ENCODE measurements around the gene CLDN16. TPM values are rescaled to one million over a fixed set of nuclear protein-coding genes. Genes with fewer than 3 reads are reported as not detected.

The CLDN16 gene
- total and polyA plus RNA-seq, 2 donors (not counting 1 experiment from before 2014, with no cell fraction given): not detected

- Mint-ChIP-seq H3K4me1 (no peaks in the 10 kb centered on the region), H3K9me3 (ENCODE audit: insufficient read depth) (no peaks in the 10 kb centered on the region), H3K4me3 (no peak overlapping the region), H3K27ac (no peak overlapping the region), H3K27me3 (no peaks in the 10 kb centered on the region)
- Histone ChIP-seq H3K27ac (ENCODE audit: low read length in 2 of 2) (no peak overlapping the region), H3K4me2 (replicated peaks; ENCODE audit: low read depth, low read length, poor library complexity, severe bottlenecking) (no peak overlapping the region), H3K27me3 (replicated peaks in 1 of 4; ENCODE audit: control extremely low read depth in 1 of 4, control insufficient read depth in 3 of 4, insufficient read depth in 4 of 4, low read length in 3 of 4) (no peaks in the 10 kb centered on the region), H3K79me2 (ENCODE audit: control insufficient read depth, insufficient read depth, low read length) (no peaks in the 10 kb centered on the region), H3K9me3 (ENCODE audit: control extremely low read depth in 1 of 3, control insufficient read depth in 2 of 3, insufficient read depth in 1 of 3, low read length in 2 of 3) (no peaks in the 10 kb centered on the region), H3K9ac (ENCODE audit: low read length) (no peak overlapping the region), H3K4me1 (ENCODE audit: control insufficient read depth in 2 of 2, insufficient read depth in 2 of 2, low read length in 2 of 2) (no peaks in the 10 kb centered on the region), H2AFZ (ENCODE audit: insufficient read depth, low read depth, low read length, poor library complexity, severe bottlenecking) (no peak overlapping the region), H3K4me3 (ENCODE audit: control extremely low read depth in 1 of 5, extremely low read depth in 1 of 5, insufficient read depth in 1 of 5, low read depth in 2 of 5, low read length in 4 of 5) (no peak overlapping the region), H4K20me1 (ENCODE audit: control insufficient read depth, insufficient read depth, low read length, poor library complexity, severe bottlenecking) (no peaks in the 10 kb centered on the region), H3K36me3 (replicated peaks in 1 of 2; ENCODE audit: control extremely low read depth in 1 of 2, control insufficient read depth in 1 of 2, extremely low read depth in 1 of 2, insufficient read depth in 2 of 2, low read length in 1 of 2) (no peaks in the 10 kb centered on the region)
- POLR2A ChIA-PET: no interaction called here
- CTCF ChIA-PET: no interaction called here
- WGBS (ENCODE audit: insufficient coverage): 100% methylated on average over 2 of the region's 5 CpGs
- DNase-seq (no peak), ATAC-seq (ENCODE audit: low read depth) (no peak)
- intact Hi-C loops (cut with micrococcal nuclease): no loop called here
- TF ChIP-seq EZH2 (IDR thresholded peaks at IDR 0.05; ENCODE audit: borderline replicate concordance, insufficient read depth, low read depth, low read length, poor library complexity, severe bottlenecking) (no peak), CTCF (IDR thresholded peaks at IDR 0.05) (no peak)
Measured at GRCh38 chr3:190369668-190370295, 18.2 kb upstream of the CLDN16 start.

GRCh38 chr3:190370369-190370768 lies 17.6 kb upstream of the CLDN16 start:
- H3K27ac Mint-ChIP-seq: no peak overlapping the region
- no peaks in the 10 kb centered on the region for H3K4me1 ChIP-seq (ENCODE audit: control insufficient read depth in 2 of 2, insufficient read depth in 2 of 2, low read length in 2 of 2)
- POLR2A ChIA-PET: no interaction called here
- H3K4me3 ChIP-seq (ENCODE audit: control extremely low read depth in 1 of 5, extremely low read depth in 1 of 5, insufficient read depth in 1 of 5, low read depth in 2 of 5, low read length in 4 of 5): no peak overlapping the region
- 100% methylated on average over 1 of the region's 2 CpGs for WGBS (ENCODE audit: insufficient coverage)
- no peaks in the 10 kb centered on the region for H3K79me2 ChIP-seq (ENCODE audit: control insufficient read depth, insufficient read depth, low read length)
- no peak overlapping the region for H3K4me3 Mint-ChIP-seq
- no peaks in the 10 kb centered on the region for H3K36me3 ChIP-seq (replicated peaks in 1 of 2; ENCODE audit: control extremely low read depth in 1 of 2, control insufficient read depth in 1 of 2, extremely low read depth in 1 of 2, insufficient read depth in 2 of 2, low read length in 1 of 2)
- no peak for TF ChIP-seq CTCF (IDR thresholded peaks at IDR 0.05)
- TF ChIP-seq EZH2 (IDR thresholded peaks at IDR 0.05; ENCODE audit: borderline replicate concordance, insufficient read depth, low read depth, low read length, poor library complexity, severe bottlenecking): no peak
- no peaks in the 10 kb centered on the region for H4K20me1 ChIP-seq (ENCODE audit: control insufficient read depth, insufficient read depth, low read length, poor library complexity, severe bottlenecking)
- CTCF ChIA-PET: no interaction called here
- ATAC-seq (ENCODE audit: low read depth) (no peak), DNase-seq (no peak)
- no peaks in the 10 kb centered on the region for H3K27me3 Mint-ChIP-seq
- H3K4me2 ChIP-seq (replicated peaks; ENCODE audit: low read depth, low read length, poor library complexity, severe bottlenecking): no peak overlapping the region
- no peaks in the 10 kb centered on the region for H3K4me1 Mint-ChIP-seq
- H3K27me3 ChIP-seq (replicated peaks in 1 of 4; ENCODE audit: control extremely low read depth in 1 of 4, control insufficient read depth in 3 of 4, insufficient read depth in 4 of 4, low read length in 3 of 4): no peaks in the 10 kb centered on the region
- H2AFZ ChIP-seq (ENCODE audit: insufficient read depth, low read depth, low read length, poor library complexity, severe bottlenecking): no peak overlapping the region
- H3K9ac ChIP-seq (ENCODE audit: low read length): no peak overlapping the region
- intact Hi-C loops (cut with micrococcal nuclease): no loop called here
- H3K27ac ChIP-seq (ENCODE audit: low read length in 2 of 2): no peak overlapping the region
- no peaks in the 10 kb centered on the region for H3K9me3 ChIP-seq (ENCODE audit: control extremely low read depth in 1 of 3, control insufficient read depth in 2 of 3, insufficient read depth in 1 of 3, low read length in 2 of 3)
- no peaks in the 10 kb centered on the region for H3K9me3 Mint-ChIP-seq (ENCODE audit: insufficient read depth)

Measured in B cell (primary cell).